22Rv1 (cell line): ENCODE data around the gene PRPSAP1.

Experiments
- CTCF ChIP-seq: fragments of 450-650 bp; IDR thresholded peaks from 2 replicates; pipeline ENCODE4 v1.5.1; 2017; ENCODE audit warnings: mild to moderate bottlenecking
- ZFX ChIP-seq: fragments of 450-650 bp; IDR thresholded peaks from 2 replicates; pipeline ENCODE4 v1.6.1; 2017; ENCODE audit warnings: antibody characterized with exemption, borderline replicate concordance

GRCh38 chr17:76326306-76326705, 27.4 kb downstream of the PRPSAP1 start:
- TF ChIP-seq CTCF (no peak), ZFX (no peak)
